ENCODE measurements around the gene PDE2A.

The PDE2A gene

GRCh38 chr11:72652873-72653630 lies 21.2 kb downstream of the PDE2A start:
- Mint-ChIP-seq H3K27me3 (ENCODE audit: low read depth) (peaks cover 37% of the 10 kb centered on the region), H3K9me3 (no peaks in the 10 kb centered on the region), H3K27ac (no peak overlapping the region)

GRCh38 chr11:72652133-72652532 lies 22.1 kb downstream of the PDE2A start:
- H3K27me3 Mint-ChIP-seq (ENCODE audit: low read depth): peaks cover 37% of the 10 kb centered on the region
- no peak for TF ChIP-seq CTCF (IDR thresholded peaks at IDR 0.05; ENCODE audit: unreplicated experiment in 3 of 3)
- no peaks in the 10 kb centered on the region for H3K36me3 Mint-ChIP-seq (ENCODE audit: low read depth)
- no peak overlapping the region for H3K4me3 Mint-ChIP-seq
- H3K9me3 Mint-ChIP-seq: no peaks in the 10 kb centered on the region
- H3K4me1 Mint-ChIP-seq: peaks cover 25% of the 10 kb centered on the region
- no peak overlapping the region for H3K27ac Mint-ChIP-seq

More at GRCh38 chr11:72652873-72653630, 21.2 kb downstream of the PDE2A start:
- Mint-ChIP-seq H3K4me1 (peaks cover 25% of the 10 kb centered on the region), H3K36me3 (ENCODE audit: low read depth) (no peaks in the 10 kb centered on the region), H3K4me3 (no peak overlapping the region)
- no peak for TF ChIP-seq CTCF (IDR thresholded peaks at IDR 0.05; ENCODE audit: unreplicated experiment in 3 of 3)

DNA sequence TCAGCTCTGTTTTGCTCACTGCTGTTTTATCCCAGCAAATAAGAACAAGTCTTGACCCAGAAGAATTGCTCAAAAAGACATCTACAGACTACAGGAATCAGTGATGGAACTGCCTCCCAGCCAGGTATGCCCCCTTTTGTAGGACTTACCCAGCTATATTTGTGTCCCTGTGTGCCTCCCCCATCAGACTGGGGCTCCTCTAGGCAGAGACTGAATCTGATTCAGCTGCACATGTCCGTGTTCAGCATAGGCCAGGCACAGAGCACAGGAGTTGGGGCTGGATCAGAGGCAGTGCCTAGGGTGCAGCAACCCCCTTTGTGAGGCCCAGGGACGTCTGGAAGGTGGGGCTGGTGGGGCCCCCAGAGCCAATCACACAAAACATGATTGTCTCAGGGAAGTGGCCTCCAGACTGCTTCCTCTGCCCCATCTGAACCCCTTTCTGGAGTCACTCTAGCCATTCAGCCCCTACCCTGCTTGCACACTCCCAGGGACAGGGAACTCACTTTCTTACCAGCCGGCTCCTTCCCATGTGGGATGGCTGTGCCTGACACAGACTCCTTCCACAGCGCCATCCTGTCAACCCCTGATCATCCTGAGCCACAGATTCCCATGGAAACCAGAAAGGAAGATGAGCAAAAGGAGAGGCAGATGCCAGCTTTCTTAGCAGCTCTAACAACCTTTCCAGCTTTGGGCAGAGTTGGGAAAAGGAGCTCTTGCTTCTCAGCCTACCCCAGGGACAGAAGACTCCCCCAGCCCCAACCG lies 24.8 kb downstream of the PDE2A start:
- no peaks in the 10 kb centered on the region for H3K36me3 Mint-ChIP-seq (ENCODE audit: low read depth)
- peaks cover 50% of the 10 kb centered on the region for H3K27me3 Mint-ChIP-seq (ENCODE audit: low read depth)
- no peak overlapping the region for H3K27ac Mint-ChIP-seq
- peaks cover 11% of the 10 kb centered on the region for H3K4me1 Mint-ChIP-seq
- no peaks in the 10 kb centered on the region for H3K9me3 Mint-ChIP-seq
- no peak overlapping the region for H3K4me3 Mint-ChIP-seq
- no peak for TF ChIP-seq CTCF (IDR thresholded peaks at IDR 0.05; ENCODE audit: unreplicated experiment in 3 of 3)

GRCh38 chr11:72648384-72649136 lies 25.7 kb downstream of the PDE2A start:
- peaks cover 58% of the 10 kb centered on the region for H3K27me3 Mint-ChIP-seq (ENCODE audit: low read depth)
- H3K36me3 Mint-ChIP-seq (ENCODE audit: low read depth): no peaks in the 10 kb centered on the region
- no peak for TF ChIP-seq CTCF (IDR thresholded peaks at IDR 0.05; ENCODE audit: unreplicated experiment in 3 of 3)

DNA sequence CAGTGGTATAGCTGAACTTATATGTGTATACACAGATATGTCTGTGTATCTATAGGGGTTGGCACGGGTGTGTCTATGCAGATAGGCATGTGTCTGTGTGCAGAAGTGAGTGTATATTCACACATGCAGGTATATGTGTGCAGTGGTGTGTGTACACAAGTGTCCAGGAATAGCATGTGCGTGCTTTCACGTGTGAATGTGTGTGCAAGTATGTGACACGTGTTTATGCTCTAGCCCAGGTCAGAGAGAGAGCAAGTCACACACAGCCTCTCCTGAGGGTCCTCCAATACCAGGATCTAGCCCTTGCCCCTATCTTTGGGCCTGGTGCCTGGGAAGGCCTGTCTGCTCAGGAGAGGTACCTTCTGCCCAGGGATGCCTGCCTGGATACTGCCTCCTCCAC lies 26.3 kb downstream of the PDE2A start:
- no peaks in the 10 kb centered on the region for H3K9me3 Mint-ChIP-seq
- H3K36me3 Mint-ChIP-seq (ENCODE audit: low read depth): no peaks in the 10 kb centered on the region
- peaks cover 56% of the 10 kb centered on the region for H3K27me3 Mint-ChIP-seq (ENCODE audit: low read depth)
- no peak overlapping the region for H3K4me3 Mint-ChIP-seq
- H3K27ac Mint-ChIP-seq: no peak overlapping the region
- H3K4me1 Mint-ChIP-seq: peaks cover 6% of the 10 kb centered on the region
- TF ChIP-seq CTCF (IDR thresholded peaks at IDR 0.05; ENCODE audit: unreplicated experiment in 3 of 3): no peak

More at GRCh38 chr11:72648384-72649136, 25.7 kb downstream of the PDE2A start:
- Mint-ChIP-seq H3K4me1 (peaks cover 11% of the 10 kb centered on the region), H3K9me3 (no peaks in the 10 kb centered on the region), H3K4me3 (no peak overlapping the region), H3K27ac (no peak overlapping the region)
